Measurements from ENCODE around the gene TOP2A.

TOP2A gene

DNA sequence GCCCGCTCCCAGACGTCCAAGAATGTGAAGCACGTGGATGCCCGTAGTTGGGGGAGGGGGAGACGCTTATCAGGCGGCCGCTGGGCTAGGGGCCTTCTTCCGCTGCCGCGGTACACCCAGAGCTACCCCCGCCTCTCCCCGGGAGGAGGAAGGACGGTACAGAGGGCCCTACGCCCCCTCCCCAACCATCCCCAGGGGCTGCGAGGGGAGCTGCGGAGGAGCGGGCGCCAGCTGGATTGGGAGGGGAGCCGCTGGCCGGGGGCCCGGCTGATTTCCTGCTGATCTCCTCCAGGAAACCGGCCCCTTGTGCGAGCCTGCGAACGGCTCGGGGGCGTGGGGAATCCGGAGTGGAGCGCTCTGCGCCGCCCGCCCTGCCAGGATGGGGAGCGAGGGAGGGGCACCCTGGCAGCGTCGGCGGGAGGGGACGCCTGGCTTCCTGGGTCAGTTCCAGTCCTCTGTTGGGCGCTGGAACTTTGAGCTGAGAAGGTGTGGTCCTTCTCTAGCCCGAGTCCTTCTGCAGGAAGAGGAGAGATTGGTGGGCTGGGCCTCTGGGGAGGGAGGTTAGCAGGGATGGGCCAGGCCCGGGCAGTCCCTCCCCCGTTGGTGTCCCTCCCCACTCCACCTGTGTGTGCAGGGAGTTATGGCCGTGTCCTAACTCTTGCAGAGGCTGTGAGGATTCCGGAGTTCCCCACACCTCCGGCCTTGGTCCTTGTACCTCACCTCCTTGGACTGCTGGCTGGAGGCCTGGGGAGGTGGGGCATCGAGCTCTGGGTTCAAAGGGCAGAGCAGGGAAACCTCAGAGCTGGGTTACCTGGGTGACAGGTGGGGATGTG is 72.3 kb downstream of the TOP2A start:
- no peak for DNase-seq

DNA sequence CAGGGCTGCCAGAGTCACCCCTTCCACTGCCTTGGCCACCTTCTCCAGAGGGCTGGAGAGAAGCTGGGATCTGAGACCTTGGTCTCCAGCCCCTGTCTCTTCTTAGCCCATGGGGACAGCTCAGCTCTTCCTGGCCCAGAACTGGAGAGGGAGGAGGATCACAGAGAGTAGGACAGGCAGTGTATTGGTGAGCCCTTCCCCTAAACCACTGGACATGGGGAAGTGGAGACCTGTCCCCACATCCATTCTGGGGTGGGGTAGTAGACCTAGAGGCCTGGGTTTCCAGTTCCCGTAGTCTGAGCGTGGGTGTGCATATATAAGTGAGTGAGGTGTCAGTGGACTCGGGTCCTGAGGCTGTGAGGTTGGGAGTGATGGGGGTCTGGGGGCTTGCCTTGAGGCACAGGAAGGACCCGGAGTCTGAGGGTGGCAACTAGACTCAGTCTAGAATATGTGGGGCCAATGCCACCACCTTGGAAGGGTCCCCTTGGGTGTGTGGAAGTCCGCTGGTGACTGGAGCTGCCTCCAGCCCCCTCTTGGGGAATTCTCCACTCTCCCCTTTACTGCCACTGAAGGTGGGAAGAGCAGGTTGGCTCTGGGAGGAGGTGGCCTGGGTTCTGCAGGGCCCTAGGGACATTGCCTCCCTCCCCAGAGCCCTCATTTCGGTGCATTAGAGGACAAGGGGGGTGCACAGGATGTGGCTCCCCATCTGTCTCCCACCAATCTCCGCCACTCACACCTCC is 73.1 kb downstream of the TOP2A start:
- DNase-seq = no peak

DNA sequence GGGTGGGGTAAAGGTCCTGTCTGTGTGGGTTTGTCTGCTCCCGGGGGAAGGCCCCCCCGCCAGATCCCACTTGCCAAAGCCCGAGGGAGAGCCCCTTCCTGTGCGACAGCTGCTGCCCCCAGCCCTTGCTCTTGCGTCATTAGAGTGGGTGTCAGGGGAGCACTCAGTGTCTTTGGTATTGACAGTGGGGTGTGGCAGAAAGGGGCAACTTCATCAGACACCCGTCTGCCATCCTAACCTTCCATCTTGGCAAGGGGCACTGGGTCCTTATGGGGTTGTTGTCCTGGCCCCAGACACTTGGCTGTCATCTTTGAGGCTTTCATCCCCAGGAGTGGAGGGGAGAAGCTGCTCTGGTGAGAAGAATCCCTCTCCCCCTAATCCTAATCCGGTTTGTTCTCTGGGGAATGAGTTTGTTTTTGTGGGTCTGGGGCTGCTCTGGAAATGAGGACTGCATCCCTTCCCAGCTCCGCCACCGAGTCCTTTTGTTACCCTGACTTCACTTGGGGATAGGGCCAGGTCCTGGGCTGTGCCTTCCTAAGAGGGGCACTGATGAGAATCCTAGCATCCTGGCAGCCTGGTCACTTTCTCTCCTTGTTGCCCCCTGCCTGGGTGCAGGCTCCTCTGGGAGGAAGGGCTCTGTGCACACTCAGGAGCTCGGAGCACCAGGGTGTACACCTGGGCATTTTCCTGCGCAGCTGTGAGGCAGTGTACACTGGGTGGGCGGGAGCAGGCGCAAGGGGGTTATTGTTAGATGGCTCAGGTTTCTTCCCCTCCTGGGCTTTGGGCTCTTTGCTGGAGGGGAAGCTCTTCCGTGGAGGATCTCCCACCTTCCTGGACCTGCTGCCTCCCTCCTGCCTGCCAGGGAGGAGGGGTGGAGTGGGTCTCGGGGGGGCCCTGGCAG is 74.2 kb downstream of the TOP2A start:
- no peak for DNase-seq

DNA sequence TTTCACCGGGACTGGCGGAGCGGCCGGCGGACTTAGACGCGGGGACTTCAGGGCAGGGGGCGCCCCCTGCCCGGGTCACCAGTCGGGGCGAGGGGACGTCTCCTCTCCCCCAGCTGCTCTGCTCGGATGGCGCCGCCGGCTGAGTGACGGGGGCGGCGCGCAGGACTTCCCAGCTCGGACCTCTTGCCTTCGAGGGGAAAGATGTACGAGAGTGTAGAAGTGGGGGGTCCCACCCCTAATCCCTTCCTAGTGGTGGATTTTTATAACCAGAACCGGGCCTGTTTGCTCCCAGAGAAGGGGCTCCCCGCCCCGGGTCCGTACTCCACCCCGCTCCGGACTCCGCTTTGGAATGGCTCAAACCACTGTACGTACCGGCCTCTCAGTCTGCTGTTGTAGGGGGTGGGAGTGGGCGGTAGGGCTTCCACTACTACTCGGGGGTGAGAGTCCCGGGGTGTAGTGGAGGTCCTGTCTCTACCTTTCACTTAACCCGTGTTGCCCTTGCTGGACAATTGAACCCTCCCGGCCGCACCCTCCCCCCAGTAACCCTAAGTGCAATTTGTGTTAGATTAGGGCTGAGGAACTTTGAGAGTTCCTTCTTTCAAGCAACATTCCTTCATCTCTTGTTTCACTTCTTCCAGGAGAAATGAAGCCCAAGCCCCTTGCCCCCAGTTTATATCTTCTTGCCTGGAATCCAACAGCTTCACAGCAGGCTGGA is 75.0 kb downstream of the TOP2A start:
- DNase-seq = no peak

- peak in 1 of 2 donors; percentile 61 for DNase-seq
These were observed 75.7 kb downstream of the TOP2A start for GRCh38 chr17:40341808-40342503.

DNA sequence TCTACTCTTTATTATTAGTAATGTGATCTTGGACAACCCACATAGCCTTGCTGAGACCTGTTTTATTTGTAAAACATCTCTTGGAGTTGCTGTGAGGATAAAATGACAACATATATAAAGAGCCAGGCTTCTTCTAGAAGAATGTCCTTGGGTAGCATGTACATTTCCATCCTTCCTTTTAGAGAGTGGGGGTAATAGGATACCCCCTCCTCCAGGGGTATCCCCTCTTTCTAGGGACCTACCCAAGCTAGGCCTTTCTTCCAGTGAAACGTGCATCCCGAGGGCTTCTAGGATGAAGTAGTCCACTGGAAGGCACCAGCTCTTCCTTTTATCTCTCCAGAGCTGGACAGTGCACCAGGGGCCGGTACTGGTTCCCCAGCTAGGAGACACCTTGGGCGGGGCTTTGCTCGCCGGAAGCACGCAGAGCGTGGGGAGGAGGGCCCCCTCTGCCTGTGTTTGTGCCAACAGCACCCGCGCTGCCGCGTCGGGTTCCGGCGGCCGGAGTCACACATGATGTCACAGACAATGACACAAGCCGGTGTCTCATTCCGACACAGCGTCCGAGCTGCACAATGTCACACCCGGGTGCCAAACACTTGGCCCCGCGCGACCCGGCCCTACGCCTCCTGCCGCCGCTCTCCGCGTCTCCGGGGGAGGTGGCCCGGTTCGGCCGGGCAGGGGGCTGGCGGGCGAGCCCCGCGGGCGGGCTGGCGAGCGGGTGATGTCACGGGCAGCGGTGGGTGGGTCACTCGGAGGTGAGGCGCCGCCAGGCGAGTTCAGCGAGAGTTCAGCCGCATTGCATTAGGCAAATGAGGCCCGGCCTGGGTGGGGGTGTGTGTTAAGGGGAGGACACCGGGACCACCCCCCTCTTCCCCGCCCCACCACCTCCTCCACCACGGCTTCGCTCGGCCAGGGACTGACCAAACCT is 76.6 kb downstream of the TOP2A start:
- DNase-seq = peak; percentile 40 to 83

- no peak for DNase-seq
These were observed 77.4 kb downstream of the TOP2A start for GRCh38 chr17:40340327-40340726.

DNA sequence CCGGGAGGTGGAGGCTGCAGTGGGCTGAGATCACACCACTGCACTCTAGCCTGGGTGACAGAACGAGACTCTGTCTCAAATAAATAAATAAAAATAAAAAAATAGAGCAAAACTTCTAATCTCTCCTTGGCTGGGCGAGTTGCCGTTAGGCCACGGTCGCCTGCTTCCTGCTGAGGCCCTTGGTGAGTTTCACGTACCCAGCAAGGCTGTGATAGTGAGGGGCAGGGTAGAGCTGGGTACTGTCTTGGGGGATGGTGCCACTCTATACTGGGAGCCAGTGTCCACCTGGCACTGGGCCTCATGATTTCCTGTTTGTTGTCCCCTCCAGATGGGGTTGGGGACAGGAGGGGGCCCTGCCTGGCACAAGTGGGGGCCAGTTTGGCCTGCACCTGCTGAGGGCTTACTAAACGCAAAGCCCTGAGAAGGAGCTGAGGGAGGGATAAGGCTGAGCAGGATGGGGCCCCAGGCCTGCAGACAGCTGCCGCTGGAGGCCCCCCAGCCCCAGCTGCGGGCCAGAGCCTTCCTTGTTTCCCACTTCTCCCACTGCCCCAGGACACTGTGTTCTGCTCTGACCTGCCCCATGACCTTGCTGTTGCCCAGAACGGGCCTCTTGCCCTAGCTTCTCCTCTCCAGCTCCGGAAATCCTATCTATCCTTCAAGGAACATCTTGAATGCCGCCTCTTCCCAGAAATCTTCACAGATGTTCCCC is 78.6 kb downstream of the TOP2A start:
- DNase-seq = no peak
